ENCODE measurements around the gene IKBIP.
A peak's percentile ranks its signal among the peaks of the same experiment; 100 is the strongest.
"Not testable (repeated sequence)": the region's sequence is repeated elsewhere in the genome, so short reads cannot be mapped to it uniquely, and the experiment has no call there.

Gene IKBIP

GRCh38 chr12:98642801-98643200 lies 1.8 kb downstream of the IKBIP start:
- DNase-seq: not testable (repeated sequence)

- DNase-seq: no peak
These were observed 5.1 kb downstream of the IKBIP start for GRCh38 chr12:98639491-98639890.

- no peak for DNase-seq
These were observed 6.6 kb downstream of the IKBIP start for GRCh38 chr12:98638009-98638408.

DNA sequence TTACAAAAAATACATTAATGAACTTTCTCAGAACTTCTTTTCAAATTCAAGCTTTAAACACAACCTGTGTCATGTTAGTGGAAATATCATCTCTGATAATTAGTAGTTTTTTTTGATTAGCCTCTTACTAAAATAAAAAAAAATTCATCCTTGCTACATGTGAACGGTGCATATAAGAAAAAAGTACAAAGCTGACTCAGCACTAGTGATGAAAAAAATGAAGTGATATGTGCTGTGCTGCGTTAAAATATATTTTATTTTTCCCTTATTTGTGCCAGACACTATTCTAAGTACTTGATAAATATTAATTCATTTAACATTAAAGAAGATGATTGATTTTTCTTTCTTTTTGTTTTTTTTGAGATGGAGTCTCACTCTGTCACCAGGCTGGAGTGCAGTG lies 7.5 kb downstream of the IKBIP start:
- no peak for DNase-seq

GRCh38 chr12:98635657-98636323 lies 8.8 kb downstream of the IKBIP start:
- no peak for DNase-seq

- DNase-seq: no peak
These were observed 25.6 kb downstream of the IKBIP start for GRCh38 chr12:98618952-98619351.

GRCh38 chr12:98612696-98613334 lies 31.8 kb downstream of the IKBIP start:
- no peak for DNase-seq

- DNase-seq: no peak
These were observed 34.0 kb downstream of the IKBIP start for GRCh38 chr12:98610596-98610995.

DNA sequence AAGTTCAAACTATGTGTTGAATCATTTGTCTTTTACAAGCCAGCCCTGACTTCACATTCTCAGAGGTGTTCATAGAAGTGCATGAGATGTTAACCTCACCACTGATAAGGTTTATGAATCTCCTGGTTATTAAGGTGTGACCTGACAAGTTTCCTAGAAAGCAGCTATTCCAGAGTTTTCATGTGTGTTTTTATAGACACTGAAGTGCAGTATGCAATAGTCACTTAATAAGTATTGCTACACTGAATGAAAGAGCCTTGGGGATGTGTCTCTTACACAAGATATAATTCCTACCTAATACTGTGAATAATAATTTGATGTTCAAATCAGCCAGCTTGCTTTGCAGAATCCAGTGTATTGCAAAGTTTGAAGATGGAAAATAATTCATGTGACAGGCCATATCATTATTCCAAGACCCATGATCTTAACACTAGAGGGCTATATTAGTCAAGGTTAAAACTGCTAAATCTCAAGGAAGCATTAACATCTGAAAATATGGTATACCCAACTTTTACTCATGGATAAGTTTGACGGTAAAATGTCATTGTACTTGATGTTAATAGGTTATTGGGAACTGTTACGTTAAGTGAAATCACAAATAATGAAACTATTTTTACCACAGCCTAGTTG lies 38.1 kb downstream of the IKBIP start:
- no peak for DNase-seq

- DNase-seq: no peak
These were observed 42.7 kb downstream of the IKBIP start for GRCh38 chr12:98601924-98602323.

- DNase-seq: not testable (repeated sequence)
These were observed 47.3 kb downstream of the IKBIP start for GRCh38 chr12:98597313-98597712.

- DNase-seq: no peak
These were observed 49.2 kb downstream of the IKBIP start for GRCh38 chr12:98595243-98595988.

GRCh38 chr12:98594050-98594835 lies 50.3 kb downstream of the IKBIP start:
- DNase-seq: no peak

DNA sequence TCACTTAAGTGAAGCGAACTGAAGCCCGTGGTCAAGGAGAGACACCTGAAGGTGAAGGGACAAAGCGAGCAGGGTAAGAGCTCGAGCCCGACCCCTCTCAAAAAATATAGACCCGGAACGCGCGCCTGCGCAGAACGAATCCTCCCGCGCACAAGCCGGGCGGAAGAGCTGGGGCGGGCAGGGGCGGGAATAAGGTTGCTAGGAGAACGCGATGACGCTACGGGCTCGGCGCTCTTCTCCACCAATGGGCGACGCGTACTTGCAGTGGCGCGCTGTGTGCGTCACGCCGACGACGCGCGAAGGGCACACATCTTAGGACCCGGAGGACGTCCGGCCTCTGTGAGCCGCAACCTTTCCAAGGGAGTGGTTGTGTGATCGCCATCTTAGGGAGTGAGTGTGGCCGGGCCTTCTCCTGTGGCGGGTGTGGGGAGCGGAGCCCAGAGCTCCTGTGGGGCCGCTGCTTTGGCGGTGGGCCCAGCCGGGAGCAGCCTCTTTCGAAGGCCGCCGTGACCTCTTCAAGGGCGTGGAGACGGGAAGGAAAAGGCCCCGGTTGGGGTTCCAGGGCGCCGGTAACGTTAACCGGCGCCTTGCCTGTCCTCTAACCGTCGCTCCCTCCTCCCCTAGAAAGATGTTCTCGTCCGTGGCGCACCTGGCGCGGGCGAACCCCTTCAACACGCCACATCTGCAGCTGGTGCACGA lies 51.1 kb downstream of the IKBIP start, which contains the start of gene SLC25A3:
SLC25A3 (plus strand) TSS at position 336 of the 699 bp plus-strand sequence; CDS start at position 629, 293 bp downstream.
- peak; percentile 92 for DNase-seq

GRCh38 chr12:98592825-98593322 lies 51.7 kb downstream of the IKBIP start:
- DNase-seq: no peak

DNA sequence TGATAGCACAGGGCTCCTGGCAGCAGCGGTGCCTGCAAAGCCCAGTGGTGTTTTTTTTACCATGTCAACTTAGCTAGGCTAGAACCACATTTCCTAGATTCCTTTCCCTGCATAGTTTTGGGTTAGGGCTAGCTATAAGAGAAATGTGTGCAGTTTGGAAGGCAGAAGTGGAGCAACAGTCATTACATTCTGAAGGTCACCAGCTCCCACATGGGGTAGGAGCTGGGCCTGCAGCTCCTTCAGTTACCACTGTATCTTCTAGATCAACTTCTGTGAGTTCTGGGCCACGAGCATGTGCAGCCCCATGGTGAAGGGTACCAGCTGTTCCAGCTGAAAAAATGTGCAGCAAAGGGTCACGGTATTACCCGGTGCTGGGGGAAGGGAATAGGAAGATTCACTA lies 53.4 kb downstream of the IKBIP start:
- no peak for DNase-seq

DNA sequence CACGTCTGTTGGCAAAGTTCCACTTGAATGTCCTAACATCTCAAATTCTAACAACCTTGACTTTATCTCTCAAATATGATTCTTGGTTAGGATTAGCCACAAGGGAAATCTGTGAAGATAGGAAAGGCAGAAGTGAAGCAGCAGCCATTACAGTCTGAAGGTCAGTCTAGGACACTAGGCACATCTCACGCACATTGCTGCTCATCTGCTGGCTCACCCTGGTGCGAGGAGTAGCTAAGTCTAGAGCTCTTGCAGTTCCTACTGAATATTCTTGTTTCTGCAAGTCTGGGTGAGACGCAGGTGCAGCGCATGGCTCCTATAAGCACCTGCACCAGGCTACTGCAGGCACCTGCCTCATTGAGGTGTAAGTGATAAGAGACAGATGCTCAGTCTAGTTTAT lies 57.5 kb downstream of the IKBIP start:
- DNase-seq: no peak

DNA sequence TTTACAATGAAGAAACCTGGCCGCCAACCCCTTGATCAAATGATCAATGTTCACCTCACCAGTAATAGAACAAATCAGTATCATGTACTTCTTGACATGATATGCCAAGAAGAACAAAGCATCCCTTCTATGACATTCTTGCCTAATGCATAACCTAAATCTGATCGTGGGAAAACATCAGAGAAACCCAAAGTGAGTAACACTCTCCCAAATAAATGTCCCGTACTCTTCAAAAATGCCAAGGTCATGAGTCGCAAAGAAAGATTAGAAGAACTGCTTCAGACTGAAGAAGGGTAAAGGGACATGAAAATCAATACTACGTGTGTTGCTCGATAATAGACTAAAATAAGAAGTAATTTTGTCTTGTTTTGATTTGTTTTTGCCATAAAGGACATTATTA lies 62.5 kb downstream of the IKBIP start:
- DNase-seq: no peak

- no peak for DNase-seq
These were observed 63.5 kb downstream of the IKBIP start for GRCh38 chr12:98581101-98581500.

- DNase-seq: no peak
These were observed 63.9 kb downstream of the IKBIP start for GRCh38 chr12:98580695-98581094.

DNA sequence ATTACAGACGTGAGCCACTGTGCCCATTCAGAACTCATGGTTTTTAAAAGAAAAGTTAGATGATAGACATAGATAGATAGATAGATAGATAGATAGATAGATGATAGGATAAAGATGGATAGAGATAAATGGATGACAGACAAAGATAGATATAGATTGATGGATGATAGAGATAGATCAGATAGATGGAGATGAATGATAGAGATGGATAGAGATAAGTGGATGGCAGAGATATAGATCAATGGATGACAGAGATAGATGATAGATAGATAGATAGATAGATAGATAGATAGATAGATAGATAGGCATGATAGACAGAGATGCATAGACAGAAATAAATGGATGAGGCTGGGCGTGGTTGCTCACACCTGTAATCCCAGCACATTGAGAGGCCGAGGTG lies 64.8 kb downstream of the IKBIP start:
- no peak for DNase-seq
